ENCODE results near the gene SAP30BP. TPM values are rescaled to one million over a fixed set of nuclear protein-coding genes. Genes with fewer than 3 reads are reported as not detected.
A peak's percentile ranks its signal among the peaks of the same experiment; 100 is the strongest.

The SAP30BP gene
- total and polyA plus RNA-seq, 2 of the 13 experiments (the other 11 are each of a cell fraction or from before 2014, with no cell fraction given) = 67.7 to 99.4 TPM

DNA sequence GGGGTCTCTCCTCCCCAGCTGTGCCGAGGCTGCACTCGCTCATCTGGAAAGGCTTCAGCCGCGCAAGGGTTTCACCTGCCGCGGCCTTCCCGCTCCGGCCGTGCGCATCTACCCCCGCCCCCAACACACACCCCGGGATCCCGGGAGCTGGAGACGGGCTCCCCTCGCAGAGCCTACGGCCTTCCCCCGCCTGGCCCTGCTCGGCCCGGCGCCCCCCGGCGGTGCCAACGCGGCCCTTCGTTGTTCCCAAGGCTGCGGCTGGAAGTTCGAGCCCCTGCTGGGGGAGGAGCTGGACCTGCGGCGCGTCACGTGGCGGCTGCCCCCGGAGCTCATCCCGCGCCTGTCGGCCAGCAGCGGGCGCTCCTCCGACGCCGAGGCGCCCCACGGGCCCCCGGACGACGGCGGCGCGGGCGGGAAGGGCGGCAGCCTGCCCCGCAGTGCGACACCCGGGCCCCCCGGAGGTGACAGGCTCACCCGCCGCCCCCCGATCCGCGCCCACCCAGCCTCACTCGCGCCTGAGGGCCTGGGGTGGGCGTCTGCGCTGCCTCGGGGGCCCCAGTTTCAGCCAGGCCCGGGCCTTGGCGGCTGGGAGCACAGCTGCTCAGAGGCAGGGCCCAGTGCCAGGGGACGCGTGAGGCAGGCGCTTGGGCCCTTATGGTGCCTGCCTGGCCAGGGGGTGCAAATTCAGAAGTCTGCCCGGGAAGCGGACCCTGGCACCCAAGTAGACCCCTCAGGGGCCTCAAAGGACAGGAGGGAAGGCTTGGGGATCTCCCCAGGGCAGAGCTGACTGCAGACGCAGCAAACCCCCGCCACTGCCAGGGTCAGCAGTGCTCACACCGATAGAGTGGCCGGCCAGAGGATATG is 86.6 kb downstream of the SAP30BP start (continued):
- TF ChIP-seq SKI (IDR thresholded peaks at IDR 0.05; ENCODE audit: partially characterized antibody) = peak; percentile 69
- TF ChIP-seq ZNF878 (CRISPR knock-in tag; IDR thresholded peaks at IDR 0.05) = no peak; the same call in 1 of the 2 replicates
- no peak for TF ChIP-seq HCFC1 (IDR thresholded peaks at IDR 0.05; ENCODE audit: low read depth, low read length)
- no peak for TF ChIP-seq ZNF598 (CRISPR knock-in tag; IDR thresholded peaks at IDR 0.05; ENCODE audit: borderline replicate concordance)
- TF ChIP-seq, protein P1, sequence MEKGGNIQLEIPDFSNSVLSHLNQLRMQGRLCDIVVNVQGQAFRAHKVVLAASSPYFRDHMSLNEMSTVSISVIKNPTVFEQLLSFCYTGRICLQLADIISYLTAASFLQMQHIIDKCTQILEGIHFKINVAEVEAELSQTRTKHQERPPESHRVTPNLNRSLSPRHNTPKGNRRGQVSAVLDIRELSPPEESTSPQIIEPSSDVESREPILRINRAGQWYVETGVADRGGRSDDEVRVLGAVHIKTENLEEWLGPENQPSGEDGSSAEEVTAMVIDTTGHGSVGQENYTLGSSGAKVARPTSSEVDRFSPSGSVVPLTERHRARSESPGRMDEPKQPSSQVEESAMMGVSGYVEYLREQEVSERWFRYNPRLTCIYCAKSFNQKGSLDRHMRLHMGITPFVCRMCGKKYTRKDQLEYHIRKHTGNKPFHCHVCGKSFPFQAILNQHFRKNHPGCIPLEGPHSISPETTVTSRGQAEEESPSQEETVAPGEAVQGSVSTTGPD (CRISPR knock-in tag; IDR thresholded peaks at IDR 0.05) = no peak; the same call in 1 of the 2 replicates
- 0 out of 2 replicates have a peak, but pooled peaks have one; percentile 59 for TF ChIP-seq ZNF383 (CRISPR knock-in tag; IDR thresholded peaks at IDR 0.05; ENCODE audit: borderline replicate concordance)
- no peak for TF ChIP-seq CEBPZ (IDR thresholded peaks at IDR 0.05; ENCODE audit: low read length)
- TF ChIP-seq, protein P2, sequence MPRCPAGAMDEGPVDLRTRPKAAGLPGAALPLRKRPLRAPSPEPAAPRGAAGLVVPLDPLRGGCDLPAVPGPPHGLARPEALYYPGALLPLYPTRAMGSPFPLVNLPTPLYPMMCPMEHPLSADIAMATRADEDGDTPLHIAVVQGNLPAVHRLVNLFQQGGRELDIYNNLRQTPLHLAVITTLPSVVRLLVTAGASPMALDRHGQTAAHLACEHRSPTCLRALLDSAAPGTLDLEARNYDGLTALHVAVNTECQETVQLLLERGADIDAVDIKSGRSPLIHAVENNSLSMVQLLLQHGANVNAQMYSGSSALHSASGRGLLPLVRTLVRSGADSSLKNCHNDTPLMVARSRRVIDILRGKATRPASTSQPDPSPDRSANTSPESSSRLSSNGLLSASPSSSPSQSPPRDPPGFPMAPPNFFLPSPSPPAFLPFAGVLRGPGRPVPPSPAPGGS (CRISPR knock-in tag; IDR thresholded peaks at IDR 0.05) = 0 out of 2 replicates have a peak, but pooled peaks have one; percentile 7
- TF ChIP-seq RARG (CRISPR knock-in tag; IDR thresholded peaks at IDR 0.05; ENCODE audit: low read depth) = no peak
- no peak for TF ChIP-seq KLF9 (CRISPR knock-in tag; IDR thresholded peaks at IDR 0.05; ENCODE audit: low read depth)
- peak; percentile 5; the same call in 1 of the 2 replicates for TF ChIP-seq FOXA3 (CRISPR knock-in tag; IDR thresholded peaks at IDR 0.05)
- TF ChIP-seq, protein P3, sequence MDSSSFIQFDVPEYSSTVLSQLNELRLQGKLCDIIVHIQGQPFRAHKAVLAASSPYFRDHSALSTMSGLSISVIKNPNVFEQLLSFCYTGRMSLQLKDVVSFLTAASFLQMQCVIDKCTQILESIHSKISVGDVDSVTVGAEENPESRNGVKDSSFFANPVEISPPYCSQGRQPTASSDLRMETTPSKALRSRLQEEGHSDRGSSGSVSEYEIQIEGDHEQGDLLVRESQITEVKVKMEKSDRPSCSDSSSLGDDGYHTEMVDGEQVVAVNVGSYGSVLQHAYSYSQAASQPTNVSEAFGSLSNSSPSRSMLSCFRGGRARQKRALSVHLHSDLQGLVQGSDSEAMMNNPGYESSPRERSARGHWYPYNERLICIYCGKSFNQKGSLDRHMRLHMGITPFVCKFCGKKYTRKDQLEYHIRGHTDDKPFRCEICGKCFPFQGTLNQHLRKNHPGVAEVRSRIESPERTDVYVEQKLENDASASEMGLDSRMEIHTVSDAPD (CRISPR knock-in tag; IDR thresholded peaks at IDR 0.05) = peak; percentile 90; the same call in 1 of the 2 replicates
- TF ChIP-seq, protein P4, sequence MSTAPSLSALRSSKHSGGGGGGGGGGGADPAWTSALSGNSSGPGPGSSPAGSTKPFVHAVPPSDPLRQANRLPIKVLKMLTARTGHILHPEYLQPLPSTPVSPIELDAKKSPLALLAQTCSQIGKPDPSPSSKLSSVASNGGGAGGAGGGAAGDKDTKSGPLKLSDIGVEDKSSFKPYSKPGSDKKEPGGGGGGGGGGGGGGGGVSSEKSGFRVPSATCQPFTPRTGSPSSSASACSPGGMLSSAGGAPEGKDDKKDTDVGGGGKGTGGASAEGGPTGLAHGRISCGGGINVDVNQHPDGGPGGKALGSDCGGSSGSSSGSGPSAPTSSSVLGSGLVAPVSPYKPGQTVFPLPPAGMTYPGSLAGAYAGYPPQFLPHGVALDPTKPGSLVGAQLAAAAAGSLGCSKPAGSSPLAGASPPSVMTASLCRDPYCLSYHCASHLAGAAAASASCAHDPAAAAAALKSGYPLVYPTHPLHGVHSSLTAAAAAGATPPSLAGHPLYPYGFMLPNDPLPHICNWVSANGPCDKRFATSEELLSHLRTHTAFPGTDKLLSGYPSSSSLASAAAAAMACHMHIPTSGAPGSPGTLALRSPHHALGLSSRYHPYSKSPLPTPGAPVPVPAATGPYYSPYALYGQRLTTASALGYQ (CRISPR knock-in tag; IDR thresholded peaks at IDR 0.05) = no peak
- peak; percentile 74 for TF ChIP-seq ZNF768 (CRISPR knock-in tag; IDR thresholded peaks at IDR 0.05)
- TF ChIP-seq MZF1 (CRISPR knock-in tag; IDR thresholded peaks at IDR 0.05; ENCODE audit: borderline replicate concordance) = 0 out of 2 replicates have a peak, but pooled peaks have one; percentile 7
- no peak for TF ChIP-seq CHD4 (IDR thresholded peaks at IDR 0.05; ENCODE audit: borderline replicate concordance, low read length)
- TF ChIP-seq NRL (CRISPR knock-in tag; IDR thresholded peaks at IDR 0.05; ENCODE audit: borderline replicate concordance) = no peak
- TF ChIP-seq REXO4 (CRISPR knock-in tag; IDR thresholded peaks at IDR 0.05; ENCODE audit: borderline replicate concordance) = peak; percentile 73
- 0 out of 2 replicates have a peak, but pooled peaks have one; percentile 7 for TF ChIP-seq ZNF264 (CRISPR knock-in tag; IDR thresholded peaks at IDR 0.05)
